Measurements from ENCODE around the gene UCN2. TPM values are rescaled to one million over a fixed set of nuclear protein-coding genes. Genes with fewer than 3 reads are reported as not detected.

Gene UCN2
- total and polyA plus RNA-seq, 4 donors, result 0.07 to 0.18 (median 0.16) TPM; not detected in 1

- Histone ChIP-seq H3K36me3 (ENCODE audit: control insufficient read depth in 4 of 4, insufficient read depth in 4 of 4, low read length in 4 of 4) (no peaks in the 10 kb centered on the region), H3K9me3 (ENCODE audit: control insufficient read depth in 4 of 4, insufficient read depth in 3 of 4, low read length in 3 of 4) (no peaks in the 10 kb centered on the region), H3K4me3 (no peak overlapping the region), H3K9ac (ENCODE audit: insufficient read depth in 1 of 2, low read length in 2 of 2) (no peak overlapping the region), H3K4me1 (ENCODE audit: control insufficient read depth in 5 of 5, insufficient read depth in 5 of 5, low read length in 5 of 5) (peaks cover 0 to 40% (median 13%) of the 10 kb centered on the region in 5 donors), H3K27ac (ENCODE audit: low read depth in 1 of 2, low read length in 1 of 2) (peak overlapping the region in 1 of 2 donors; percentile 4), H3K27me3 (ENCODE audit: control insufficient read depth in 3 of 3, insufficient read depth in 3 of 3, low read length in 2 of 3) (no peaks in the 10 kb centered on the region)
- 34 to 56% methylated on average over 6 of the region's 6 CpGs for WGBS, 2 donors
- DNase-seq (no peak), ATAC-seq (ENCODE audit: insufficient read depth, low FRiP score) (peak; percentile 7)
- TF ChIP-seq, protein P1, sequence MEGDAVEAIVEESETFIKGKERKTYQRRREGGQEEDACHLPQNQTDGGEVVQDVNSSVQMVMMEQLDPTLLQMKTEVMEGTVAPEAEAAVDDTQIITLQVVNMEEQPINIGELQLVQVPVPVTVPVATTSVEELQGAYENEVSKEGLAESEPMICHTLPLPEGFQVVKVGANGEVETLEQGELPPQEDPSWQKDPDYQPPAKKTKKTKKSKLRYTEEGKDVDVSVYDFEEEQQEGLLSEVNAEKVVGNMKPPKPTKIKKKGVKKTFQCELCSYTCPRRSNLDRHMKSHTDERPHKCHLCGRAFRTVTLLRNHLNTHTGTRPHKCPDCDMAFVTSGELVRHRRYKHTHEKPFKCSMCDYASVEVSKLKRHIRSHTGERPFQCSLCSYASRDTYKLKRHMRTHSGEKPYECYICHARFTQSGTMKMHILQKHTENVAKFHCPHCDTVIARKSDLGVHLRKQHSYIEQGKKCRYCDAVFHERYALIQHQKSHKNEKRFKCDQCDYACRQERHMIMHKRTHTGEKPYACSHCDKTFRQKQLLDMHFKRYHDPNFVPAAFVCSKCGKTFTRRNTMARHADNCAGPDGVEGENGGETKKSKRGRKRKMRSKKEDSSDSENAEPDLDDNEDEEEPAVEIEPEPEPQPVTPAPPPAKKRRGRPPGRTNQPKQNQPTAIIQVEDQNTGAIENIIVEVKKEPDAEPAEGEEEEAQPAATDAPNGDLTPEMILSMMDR (IDR thresholded peaks at IDR 0.05; ENCODE audit: control extremely low read depth, extremely low read depth), result no peak
Observed at GRCh38 chr3:48558493-48559134, 5.0 kb downstream of the UCN2 start.

- no peaks in the 10 kb centered on the region for H3K9me3 ChIP-seq (ENCODE audit: control insufficient read depth in 4 of 4, insufficient read depth in 3 of 4, low read length in 3 of 4)
- H3K27me3 ChIP-seq (ENCODE audit: control insufficient read depth in 3 of 3, insufficient read depth in 3 of 3, low read length in 2 of 3), result no peaks in the 10 kb centered on the region
- TF ChIP-seq, protein P1 (IDR thresholded peaks at IDR 0.05; ENCODE audit: control extremely low read depth, extremely low read depth), result no peak
- H3K4me3 ChIP-seq, result peak within 1 kb of the TSS; percentile 43
- H3K4me1 ChIP-seq (ENCODE audit: control insufficient read depth in 5 of 5, insufficient read depth in 5 of 5, low read length in 5 of 5), result peaks cover 0 to 40% (median 12%) of the 10 kb centered on the region in 5 donors
- DNase-seq, result peak; percentile 99 to 100 (median 100)
- H3K27ac ChIP-seq (ENCODE audit: low read depth in 1 of 2, low read length in 1 of 2), result peak within 1 kb of the TSS; percentile 39 to 75
- 0 to 1% methylated on average over 50 to 53 of the region's 53 CpGs for WGBS, 2 donors
- no peaks in the 10 kb centered on the region for H3K36me3 ChIP-seq (ENCODE audit: control insufficient read depth in 4 of 4, insufficient read depth in 4 of 4, low read length in 4 of 4)
- ATAC-seq (ENCODE audit: insufficient read depth, low FRiP score), result peak; percentile 92
- H3K9ac ChIP-seq (ENCODE audit: insufficient read depth in 1 of 2, low read length in 2 of 2), result no peak within 1 kb of the TSS
Observed at GRCh38 chr3:48556796-48557626, 6.6 kb downstream of the UCN2 start, which contains the start of gene PFKFB4. Gene PFKFB4 (minus strand): TSS chr3:48556803. CDS start chr3:48556777, 26 bp downstream.

- H3K4me1 ChIP-seq (ENCODE audit: control insufficient read depth in 5 of 5, insufficient read depth in 5 of 5, low read length in 5 of 5), result peaks cover 0 to 36% (median 12%) of the 10 kb centered on the region in 5 donors
- peak overlapping the region; percentile 43 for H3K4me3 ChIP-seq
- no peaks in the 10 kb centered on the region for H3K36me3 ChIP-seq (ENCODE audit: control insufficient read depth in 4 of 4, insufficient read depth in 4 of 4, low read length in 4 of 4)
- H3K9ac ChIP-seq (ENCODE audit: insufficient read depth in 1 of 2, low read length in 2 of 2), result no peak overlapping the region
- DNase-seq (no peak), ATAC-seq (ENCODE audit: insufficient read depth, low FRiP score) (no peak)
- peak overlapping the region in 1 of 2 donors; percentile 74 for H3K27ac ChIP-seq (ENCODE audit: low read depth in 1 of 2, low read length in 1 of 2)
- WGBS, 2 donors, result 18% methylated on average over 28 to 29 of the region's 29 CpGs
- no peaks in the 10 kb centered on the region for H3K27me3 ChIP-seq (ENCODE audit: control insufficient read depth in 3 of 3, insufficient read depth in 3 of 3, low read length in 2 of 3)
- H3K9me3 ChIP-seq (ENCODE audit: control insufficient read depth in 4 of 4, insufficient read depth in 3 of 4, low read length in 3 of 4), result no peaks in the 10 kb centered on the region
- TF ChIP-seq, protein P1 (IDR thresholded peaks at IDR 0.05; ENCODE audit: control extremely low read depth, extremely low read depth), result no peak
Observed at GRCh38 chr3:48555949-48556795, 7.4 kb downstream of the UCN2 start.

Data from lung (tissue), 12 donors.